HepG2 (cell line): ENCODE results near the gene VMO1. TPM values are rescaled to one million over a fixed set of nuclear protein-coding genes. Genes with fewer than 3 reads are reported as not detected.

Experiments
- AGO2 ChIP-seq: fragments of 200-400 bp; formaldehyde crosslinking; optimal IDR thresholded peaks from 2 replicates; pipeline ENCODE3; 2017; ENCODE audit warnings: mild to moderate bottlenecking, low read depth, low read length, moderate library complexity
- ATM ChIP-seq: fragments of 450-650 bp; IDR thresholded peaks from 2 replicates; pipeline ENCODE4 v1.7.1; 2017; ENCODE audit warnings: mild to moderate bottlenecking, borderline replicate concordance
- BRF2 ChIP-seq: sonication (generic); formaldehyde crosslinking; IDR thresholded peaks from 2 replicates; pipeline ENCODE4 v1.8.1; 2022; ENCODE audit warnings: mild to moderate bottlenecking, missing genetic modification reagents
- CREM ChIP-seq, 2 experiments: sonication (generic) in 1 of 2; formaldehyde crosslinking in 1 of 2; IDR thresholded peaks; 2 replicates each; pipeline versions ENCODE4 v1.4.0 to v1.6.1; 2016 to 2020; ENCODE audit warnings: antibody characterized with exemption in 1 of 2, mild to moderate bottlenecking in 1 of 2, missing genetic modification reagents in 1 of 2
- ELF3 ChIP-seq: IDR thresholded peaks from 2 replicates; pipeline ENCODE4 v1.6.1; 2016; ENCODE audit warnings: missing genetic modification reagents, missing compliant biosample characterization
- HNRNPL ChIP-seq: fragments of 200-400 bp; formaldehyde crosslinking; IDR thresholded peaks from 2 replicates; pipeline ENCODE4 v1.6.1; 2017; ENCODE audit warnings: mild to moderate bottlenecking, low read depth, low read length
- JARID2 ChIP-seq: sonication (generic); formaldehyde crosslinking; IDR thresholded peaks from 2 replicates; pipeline ENCODE4 v1.8.1; 2023; ENCODE audit warnings: missing genetic modification reagents, inconsistent platforms; ENCODE audit not compliant: insufficient replicate concordance
- JUN ChIP-seq: sonication (generic); formaldehyde crosslinking; IDR thresholded peaks from 2 replicates; pipeline ENCODE4 v1.4.0; 2020; ENCODE audit warnings: mild to moderate bottlenecking, missing genetic modification reagents
- KAT8 ChIP-seq: IDR thresholded peaks from 2 replicates; pipeline ENCODE4 v1.6.1; 2016; ENCODE audit warnings: missing genetic modification reagents, missing compliant biosample characterization
- MTA1 ChIP-seq: sonication (generic); formaldehyde crosslinking; IDR thresholded peaks from 2 replicates; pipeline ENCODE4 v1.4.0; 2020; ENCODE audit warnings: missing genetic modification reagents, mild to moderate bottlenecking, borderline replicate concordance
- PAX8 ChIP-seq: sonication (generic); formaldehyde crosslinking; IDR thresholded peaks from 2 replicates; pipeline ENCODE4 v1.8.0; 2022; ENCODE audit warnings: mild to moderate bottlenecking, missing genetic modification reagents, borderline replicate concordance
- RXRB ChIP-seq: IDR thresholded peaks from 2 replicates; pipeline ENCODE4 v1.6.1; 2016; ENCODE audit warnings: borderline replicate concordance, missing genetic modification reagents, missing compliant biosample characterization
- SAP130 ChIP-seq: IDR thresholded peaks from 2 replicates; pipeline ENCODE4 v1.6.1; 2016; ENCODE audit warnings: low read depth
- SRF ChIP-seq: IDR thresholded peaks from 2 replicates; pipeline ENCODE4 v1.6.1; 2011; ENCODE audit warnings: mild to moderate bottlenecking, low read depth, low read length, moderate library complexity
- USF2 ChIP-seq, 2 experiments: sonication (generic) in 1 of 2; formaldehyde crosslinking in 1 of 2; IDR thresholded peaks; 2 replicates each; pipeline versions ENCODE4 v1.5.1 to v1.6.1; 2011 to 2020; ENCODE audit warnings: borderline replicate concordance in 1 of 2, low read depth in 1 of 2, low read length in 1 of 2, mild to moderate bottlenecking in 1 of 2, missing genetic modification reagents in 1 of 2, moderate library complexity in 1 of 2
- XBP1 ChIP-seq: sonication (generic); formaldehyde crosslinking; IDR thresholded peaks from 2 replicates; pipeline ENCODE4 v1.5.0; 2020; ENCODE audit warnings: missing genetic modification reagents
- ZBTB2 ChIP-seq: sonication (generic); formaldehyde crosslinking; IDR thresholded peaks from 2 replicates; pipeline ENCODE4 v1.8.0; 2022; ENCODE audit warnings: low read depth, missing genetic modification reagents
- ZNF296 ChIP-seq: sonication (generic); formaldehyde crosslinking; conservative IDR thresholded peaks from 2 replicates; pipeline ENCODE4 v1.5.0; 2020; ENCODE audit warnings: mild to moderate bottlenecking, missing genetic modification reagents
- ZNF564 ChIP-seq: sonication (generic); formaldehyde crosslinking; IDR thresholded peaks from 2 replicates; pipeline ENCODE4 v1.8.1; 2023; ENCODE audit warnings: mild to moderate bottlenecking, missing genetic modification reagents
- ZNF567 ChIP-seq: sonication (generic); formaldehyde crosslinking; IDR thresholded peaks from 2 replicates; pipeline ENCODE4 v1.8.1; 2023; ENCODE audit warnings: mild to moderate bottlenecking, missing genetic modification reagents, borderline replicate concordance
- ZNF709 ChIP-seq: sonication (generic); formaldehyde crosslinking; IDR thresholded peaks from 2 replicates; pipeline ENCODE4 v1.5.0; 2020; ENCODE audit warnings: mild to moderate bottlenecking, missing genetic modification reagents
- ZNF710 ChIP-seq: sonication (generic); formaldehyde crosslinking; IDR thresholded peaks from 2 replicates; pipeline ENCODE4 v1.5.0; 2020; ENCODE audit warnings: mild to moderate bottlenecking, missing genetic modification reagents, borderline replicate concordance
- polyA plus RNA-seq, 8 experiments: library from polyadenylated mRNA; depleted of rRNA in 3 of 8; stranded (reverse) in 7 of 8; unstranded in 1 of 8; fragments of >200 nt; fragmentation: Illumina TruSeq in 4 of 8; extraction: Trizol in 4 of 8; gene quantifications; 2 replicates each; pipeline versions ENCODE4 v1.2.1 to v1.2.3, GENCODE V29; 2011 to 2016; ENCODE audit warnings: low read depth in 4 of 8, missing spikeins in 1 of 8, mixed read lengths in 1 of 8; ENCODE audit not compliant: insufficient read depth in 1 of 8
- total RNA-seq, 5 experiments: library from RNA; depleted of rRNA; stranded (reverse); fragments of >200 nt; fragmentation: Illumina TruSeq; extraction: Trizol; gene quantifications; 2 replicates each; pipeline ENCODE4 v1.2.3, GENCODE V29; 2016; ENCODE audit warnings: low read depth in 1 of 5

The VMO1 gene
- total and polyA plus RNA-seq, 2 of the 13 experiments (the other 11 are each of a cell fraction or from before 2014, with no cell fraction given), result not detected

GRCh38 chr17:4771519-4772234 lies 14.5 kb downstream of the VMO1 start, which contains the start of gene TM4SF5 (continued):
- 0 out of 2 replicates have a peak, but pooled peaks have one; percentile 20 for TF ChIP-seq JUN (CRISPR knock-in tag)
- TF ChIP-seq AGO2, result peak; percentile 60
- TF ChIP-seq ATM, result no peak
- TF ChIP-seq SRF, result no peak
- peak; percentile 90; the same call in 1 of the 2 replicates for TF ChIP-seq ZNF710 (CRISPR knock-in tag)
- TF ChIP-seq ZNF564 (CRISPR knock-in tag), result 0 out of 2 replicates have a peak, but pooled peaks have one; percentile 42
- no peak for TF ChIP-seq JARID2 (CRISPR knock-in tag)
- peak; percentile 88 for TF ChIP-seq HNRNPL
- peak; percentile 88 for TF ChIP-seq ELF3 (CRISPR knock-in tag)
- TF ChIP-seq SAP130 (CRISPR knock-in tag), result peak; percentile 97
- no peak for TF ChIP-seq PAX8 (CRISPR knock-in tag)
- TF ChIP-seq XBP1 (CRISPR knock-in tag), result peak; percentile 43; the same call in 1 of the 2 replicates
- peak; percentile 57; the same call in 1 of the 2 replicates for TF ChIP-seq CREM (IDR thresholded peaks at IDR 0.05)
- TF ChIP-seq CREM (CRISPR knock-in tag; IDR thresholded peaks at IDR 0.05), result no peak
- no peak for TF ChIP-seq USF2 (IDR thresholded peaks at IDR 0.05; ENCODE audit: low read depth, low read length)
- TF ChIP-seq USF2 (CRISPR knock-in tag; IDR thresholded peaks at IDR 0.05; ENCODE audit: borderline replicate concordance), result no peak
- peak; percentile 68; the same call in 1 of the 2 replicates for TF ChIP-seq ZNF709 (CRISPR knock-in tag)
- TF ChIP-seq MTA1 (CRISPR knock-in tag), result peak; percentile 85; the same call in 1 of the 2 replicates
- TF ChIP-seq RXRB (CRISPR knock-in tag), result peak; percentile 87; the same call in 1 of the 2 replicates
- TF ChIP-seq BRF2 (CRISPR knock-in tag), result 0 out of 2 replicates have a peak, but pooled peaks have one; percentile 69
- 0 out of 2 replicates have a peak, but pooled peaks have one; percentile 43 for TF ChIP-seq ZNF296
- no peak for TF ChIP-seq ZBTB2 (CRISPR knock-in tag)
- peak; percentile 73 for TF ChIP-seq KAT8 (CRISPR knock-in tag)
- peak; percentile 91; the same call in 1 of the 2 replicates for TF ChIP-seq ZNF567 (CRISPR knock-in tag)
